GM12892 (cell line): ENCODE measurements around the gene PRB2.

ENCODE experiments used
- POLR2A ChIP-seq: IDR thresholded peaks from 2 replicates; pipeline ENCODE4 v1.6.1; 2011; ENCODE audit warnings: low read depth, low read length, control low read depth
- TAF1 ChIP-seq: IDR thresholded peaks from 2 replicates; pipeline ENCODE4 v1.6.1; 2011; ENCODE audit warnings: low read depth, mild to moderate bottlenecking, control low read depth, low read length, borderline replicate concordance

DNA sequence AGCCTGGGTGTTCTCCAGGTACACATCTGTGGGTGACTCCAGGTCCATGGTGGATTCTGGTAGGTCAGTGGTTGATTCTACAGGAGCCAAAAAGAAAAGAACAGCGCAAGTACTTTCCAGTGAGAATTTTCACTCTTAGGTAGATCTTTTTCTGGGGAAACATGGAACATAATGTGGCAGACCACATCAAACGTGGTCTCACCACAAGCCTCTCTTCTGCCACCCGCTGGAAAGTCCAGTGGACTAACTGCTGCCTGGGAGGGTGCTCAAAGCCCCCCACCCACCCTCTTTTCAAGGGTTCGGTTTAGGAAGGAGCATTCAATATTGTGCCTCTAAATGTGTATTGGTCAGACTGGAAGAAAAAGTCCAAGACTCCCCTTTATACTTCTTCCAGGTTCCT lies 36.1 kb upstream of the PRB2 start:
- TF ChIP-seq TAF1 (no peak), POLR2A (no peak)
